Activated T-cell treated with anti-CD3 and anti-CD28 coated beads for 48 hours (primary cell): ENCODE results near the gene TSC22D1.
A peak's percentile ranks its signal among the peaks of the same experiment; 100 is the strongest.
"Not testable (repeated sequence)": the region's sequence is repeated elsewhere in the genome, so short reads cannot be mapped to it uniquely, and the experiment has no call there.

ENCODE experiments used
- DNase-seq: peaks from one replicate; pipeline ENCODE4 v3.0.0-alpha.2; 2020; ENCODE audit warnings: low read depth

TSC22D1 gene

DNA sequence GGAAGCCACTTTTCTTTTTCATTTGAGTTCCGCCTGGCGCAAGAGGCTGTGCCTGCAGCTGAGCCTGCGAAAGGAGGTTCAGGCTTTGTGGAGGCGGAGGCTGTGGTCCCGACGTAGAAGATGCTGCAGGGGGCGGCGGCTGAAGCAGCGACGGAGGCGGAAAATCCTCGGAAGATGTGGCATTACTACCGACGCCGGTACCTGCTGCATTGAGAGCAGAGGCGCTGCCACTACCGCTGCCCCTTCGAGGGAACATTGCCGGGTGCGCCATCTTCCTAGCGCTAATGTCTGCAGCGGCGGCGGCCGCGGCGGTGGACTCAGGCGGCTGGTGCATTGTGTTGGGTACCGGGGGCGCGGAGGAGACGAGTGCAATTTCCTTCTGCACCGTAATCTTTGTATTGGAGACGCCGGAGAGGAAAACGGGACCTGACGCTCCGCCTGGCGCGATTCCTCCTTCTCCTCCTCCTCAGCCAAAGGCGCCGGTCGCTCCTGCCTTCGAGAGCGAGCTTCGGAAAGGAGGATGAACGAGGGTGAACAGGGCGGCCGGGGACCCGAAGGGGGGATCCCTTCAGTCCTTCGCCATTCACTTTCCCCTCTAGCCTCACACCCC, at the start of gene TSC22D1:
Gene TSC22D1, minus strand, starts transcription at position 590 of the 610 bp plus-strand sequence. Its CDS starts 256 bp downstream, at position 334.
- DNase-seq: peak; percentile 51

GRCh38 chr13:44622708-44623107, 46.6 kb upstream of the TSC22D1 start:
- no peak for DNase-seq

GRCh38 chr13:44622261-44622660, 46.1 kb upstream of the TSC22D1 start:
- DNase-seq: no peak

- no peak for DNase-seq
Observed at GRCh38 chr13:44620057-44620456, 43.9 kb upstream of the TSC22D1 start.

GRCh38 chr13:44619651-44620050, 43.5 kb upstream of the TSC22D1 start:
- no peak for DNase-seq

GRCh38 chr13:44618326-44618725, 42.2 kb upstream of the TSC22D1 start:
- no peak for DNase-seq

GRCh38 chr13:44617648-44618047, 41.5 kb upstream of the TSC22D1 start:
- DNase-seq: no peak

- DNase-seq: no peak
Observed at GRCh38 chr13:44609137-44609536, 33.0 kb upstream of the TSC22D1 start.

- DNase-seq: no peak
Observed at GRCh38 chr13:44605721-44606120, 29.6 kb upstream of the TSC22D1 start.

DNA sequence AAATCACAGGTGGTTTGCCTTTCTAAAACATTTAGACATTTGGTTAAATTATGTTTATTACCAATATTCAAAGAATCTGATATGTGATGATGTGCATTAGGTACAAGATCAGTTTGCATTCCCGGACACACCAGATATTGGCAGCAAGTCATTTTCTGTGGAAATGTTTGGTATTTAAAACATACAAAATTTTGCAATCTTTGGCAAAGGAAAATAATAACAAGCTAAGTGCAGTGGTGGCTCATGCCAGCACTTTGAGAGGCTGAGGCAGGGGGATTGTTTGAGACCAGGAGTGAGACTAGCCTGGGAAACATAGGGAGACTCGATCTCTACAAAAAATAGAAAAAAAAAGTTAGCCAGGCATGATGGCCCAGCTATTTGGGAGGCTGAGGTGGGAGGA, 29.1 kb upstream of the TSC22D1 start:
- DNase-seq: no peak

DNA sequence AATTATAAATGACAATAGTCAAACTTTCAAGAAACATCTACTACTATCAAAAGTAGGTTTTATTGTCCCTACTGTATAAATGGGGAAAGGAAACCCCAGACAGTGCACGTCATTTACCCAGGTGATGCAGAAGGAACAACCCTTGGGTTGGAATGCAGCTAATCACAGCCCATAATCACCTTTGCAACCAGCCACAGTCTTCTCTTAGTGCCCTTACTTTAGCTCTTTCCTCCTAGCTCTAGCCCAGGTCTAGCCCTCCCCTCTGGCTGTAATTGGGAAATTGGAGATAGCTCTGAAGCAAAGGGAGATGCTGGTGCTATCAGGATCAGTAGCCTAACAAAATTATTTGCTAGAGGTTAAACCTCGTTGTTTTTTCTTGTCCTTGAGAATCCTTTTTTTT, 25.5 kb upstream of the TSC22D1 start:
- DNase-seq: no peak

GRCh38 chr13:44593861-44594592, 17.9 kb upstream of the TSC22D1 start:
- not testable (repeated sequence) for DNase-seq

DNA sequence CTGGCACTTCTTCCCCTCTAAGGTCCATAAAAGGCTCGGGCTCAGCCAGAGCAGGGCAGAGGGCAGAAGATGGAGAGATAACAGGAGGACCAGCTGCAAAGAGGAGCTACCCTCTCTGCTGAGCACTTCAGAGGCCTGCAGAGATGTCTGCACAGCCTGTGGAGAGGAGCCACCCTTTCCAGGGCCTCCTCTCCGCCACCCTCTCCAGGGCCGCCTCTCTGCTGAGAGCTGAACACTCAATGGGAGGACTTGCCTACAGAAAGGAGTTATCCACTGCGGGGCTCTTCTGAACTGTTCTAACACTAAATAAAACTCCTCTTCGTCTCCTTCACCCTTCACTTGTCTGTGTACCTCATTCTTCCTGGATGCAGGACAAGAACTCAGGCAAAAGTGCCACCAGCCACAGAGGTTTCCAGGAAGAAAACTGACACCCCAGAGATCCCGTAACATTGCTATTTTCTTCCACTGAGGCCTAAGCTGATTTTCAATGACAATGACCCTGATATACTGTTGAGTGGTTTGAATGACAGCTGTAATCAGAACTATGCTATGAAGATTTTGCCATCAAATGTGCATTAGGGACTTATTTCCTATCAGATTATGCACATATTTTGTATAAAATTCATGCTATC, 16.2 kb upstream of the TSC22D1 start:
- no peak for DNase-seq

- DNase-seq: no peak
Observed at GRCh38 chr13:44591316-44591715, 15.2 kb upstream of the TSC22D1 start.

DNA sequence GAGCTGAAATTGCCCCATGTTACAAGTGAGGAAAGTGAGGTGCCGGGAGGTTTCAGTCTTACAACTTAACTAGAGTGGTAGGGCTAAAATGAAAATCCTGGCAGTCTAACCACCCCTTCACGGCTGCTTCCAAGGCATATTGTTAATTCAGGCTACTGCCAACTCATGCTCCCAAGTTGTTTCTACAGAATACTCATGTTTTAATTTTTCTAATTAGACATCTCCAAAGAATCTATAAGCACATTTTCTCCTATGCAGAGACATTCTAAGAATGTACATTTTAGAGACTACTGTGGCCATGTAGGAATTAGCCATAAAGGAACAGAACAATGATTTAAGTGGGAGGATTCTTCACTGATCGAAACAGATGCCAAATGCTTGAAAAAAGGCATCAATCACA, 7.0 kb upstream of the TSC22D1 start:
- no peak for DNase-seq

DNA sequence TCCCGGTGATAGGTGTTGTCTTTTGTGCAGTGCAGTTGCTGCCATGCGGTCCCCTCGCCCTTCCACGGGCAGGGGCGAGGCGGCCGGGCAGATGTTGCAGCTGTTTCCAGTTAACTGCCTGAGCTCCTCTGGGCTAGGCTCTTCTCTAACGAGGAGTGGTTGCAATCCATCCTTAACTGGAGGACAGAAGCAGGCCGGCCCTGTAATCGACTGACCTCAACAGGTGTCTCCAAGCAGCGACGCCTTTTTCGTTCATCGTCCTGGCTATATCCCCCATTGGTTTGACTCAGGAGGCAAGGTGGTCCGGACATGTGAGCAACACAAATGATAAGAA, 1.9 kb upstream of the TSC22D1 start:
- no peak for DNase-seq

DNA sequence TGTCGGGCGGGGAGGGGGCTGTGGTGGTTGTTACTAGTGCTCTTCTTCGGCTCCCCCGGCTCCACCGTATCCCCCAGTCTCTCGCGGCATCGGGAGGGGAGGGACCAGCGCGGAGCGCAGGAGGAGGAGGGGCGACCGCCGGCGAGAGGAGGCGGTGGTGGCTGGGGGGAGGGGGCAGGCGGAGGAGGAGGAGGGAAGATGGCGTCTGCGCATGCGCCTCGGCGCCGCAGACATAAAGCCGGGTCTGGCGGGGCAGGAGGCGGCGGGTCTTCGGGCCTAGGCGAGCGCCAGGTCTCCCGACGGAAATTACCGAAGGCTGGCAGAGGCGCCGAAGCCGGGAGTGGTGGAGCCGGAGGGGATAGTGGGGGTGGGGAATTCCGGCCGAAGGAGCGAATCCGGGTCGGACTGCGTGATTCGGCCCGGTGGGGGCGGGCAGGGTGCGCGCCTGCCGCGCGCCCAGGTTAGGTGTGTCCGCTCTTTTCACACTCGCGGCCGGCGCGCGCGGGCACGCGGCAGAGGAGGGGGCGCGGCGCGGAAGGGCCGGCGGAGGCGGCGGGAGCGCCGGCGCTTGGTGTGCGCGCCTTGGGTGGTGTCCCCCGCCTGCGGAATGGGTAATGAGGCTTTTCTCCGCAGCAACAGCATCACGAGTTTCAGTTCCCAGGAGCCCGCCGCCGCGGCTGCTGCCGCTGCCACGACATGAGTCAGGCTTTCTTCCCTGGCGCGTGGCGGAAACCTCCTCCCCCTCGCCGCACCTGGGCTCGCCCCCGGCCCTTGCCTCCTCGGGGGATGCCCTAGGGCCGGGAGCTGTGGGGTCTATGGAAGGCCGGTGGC, 1.3 kb upstream of the TSC22D1 start:
- DNase-seq: peak; percentile 93

DNA sequence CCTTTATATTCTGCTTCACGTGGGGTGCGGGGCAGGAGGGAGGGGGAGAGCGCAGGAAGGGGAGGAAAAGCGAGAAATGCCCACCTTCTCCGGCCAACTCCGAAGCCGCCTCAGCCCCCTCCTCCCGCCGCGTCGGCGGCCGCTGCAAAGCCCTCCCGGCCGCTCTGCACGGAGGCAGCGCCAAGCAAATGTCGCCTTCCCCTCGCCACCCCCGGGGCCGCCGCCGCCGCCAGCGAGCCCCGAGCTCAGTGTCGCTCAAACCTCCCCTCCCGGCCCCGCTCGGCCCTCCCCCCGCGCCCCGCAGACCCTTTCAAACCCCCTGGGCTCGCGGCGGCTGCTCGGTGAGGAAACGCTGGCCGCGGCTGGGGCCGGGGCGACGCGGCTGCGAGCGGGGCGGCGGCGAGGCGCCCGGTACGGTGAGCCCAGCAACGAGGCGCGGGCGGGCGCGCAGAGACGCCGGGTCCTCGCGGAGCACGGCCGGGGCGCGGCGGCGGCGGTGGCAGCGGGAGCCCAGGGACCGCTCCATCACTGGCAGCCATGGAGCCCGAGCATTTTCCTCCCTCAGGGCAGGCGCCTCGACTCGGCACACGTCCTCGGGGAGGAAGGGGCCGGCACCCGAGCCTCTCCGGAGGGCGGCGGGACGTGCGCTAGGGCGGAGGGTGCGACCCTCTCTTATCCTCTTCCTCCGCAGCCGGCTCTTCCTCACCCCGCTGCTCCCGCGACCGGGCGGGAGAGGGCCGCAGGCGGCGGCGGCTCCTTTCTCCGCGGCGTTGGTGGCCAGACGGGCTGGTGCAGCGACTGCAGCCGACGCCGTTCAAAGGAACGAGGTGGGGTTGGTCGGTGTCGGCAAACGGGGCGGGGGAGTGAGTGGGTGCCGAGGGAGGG, 463 bp upstream of the TSC22D1 start:
- peak; percentile 7 for DNase-seq

- DNase-seq: no peak
Observed at GRCh38 chr13:44575035-44575434, 1.1 kb downstream of the TSC22D1 start.

DNA sequence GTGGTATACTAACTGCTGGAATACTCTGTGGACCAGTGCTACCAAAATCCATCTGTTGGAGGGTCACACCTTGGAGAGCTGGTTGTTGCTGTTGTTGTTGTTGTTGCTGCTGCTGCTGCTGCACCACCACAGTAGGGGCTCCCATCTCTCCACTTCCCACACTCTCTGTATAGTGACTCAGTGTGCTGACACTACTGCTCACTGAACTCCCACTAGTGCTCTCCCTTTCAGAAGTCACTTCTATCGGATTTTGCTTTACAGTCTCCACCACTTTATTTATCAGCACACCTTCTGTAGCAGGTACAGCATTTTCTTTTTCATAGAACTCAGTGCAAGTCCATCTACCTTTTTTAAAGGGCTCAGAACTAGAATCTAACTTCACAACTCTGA, 1.7 kb downstream of the TSC22D1 start:
- DNase-seq: no peak

DNA sequence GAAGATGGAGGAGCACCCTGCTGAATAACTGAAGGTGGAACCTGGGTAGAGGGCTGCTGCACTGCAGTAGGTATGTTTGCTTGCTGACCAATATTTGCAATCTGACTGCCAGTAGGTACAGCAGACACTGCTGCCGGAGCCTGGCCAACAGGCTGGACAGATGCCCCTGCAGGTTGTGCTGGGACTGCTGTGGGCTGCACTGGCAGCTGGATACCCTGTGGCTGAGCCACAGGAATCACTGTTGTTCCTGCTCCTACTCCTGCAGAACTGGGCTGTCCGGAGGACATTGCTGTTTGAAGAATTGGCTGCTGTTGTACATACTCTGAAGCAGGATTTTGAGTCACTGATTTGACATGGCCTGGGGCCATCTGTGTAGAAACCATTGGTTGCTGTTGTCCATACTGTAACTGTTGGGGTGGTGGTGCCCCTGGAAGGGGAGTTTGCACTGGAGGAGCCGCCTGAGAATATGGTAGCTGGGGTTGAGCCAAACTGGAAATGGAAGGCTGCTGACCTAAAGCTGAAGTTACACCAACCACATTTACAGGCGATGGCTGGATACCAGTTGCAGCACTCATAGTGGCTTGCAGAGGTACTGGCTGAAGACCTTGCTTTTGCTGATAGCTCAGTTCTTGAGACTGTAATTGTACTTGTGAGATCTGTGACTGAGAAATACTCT, 2.2 kb downstream of the TSC22D1 start:
- DNase-seq: no peak
